Measurements from ENCODE around the gene UFD1.

GRCh38 chr22:19516378-19517170 is 37.6 kb upstream of the UFD1 start:
- TF ChIP-seq FOXA1 (IDR thresholded peaks at IDR 0.05), result no peak
- TF ChIP-seq TARDBP (IDR thresholded peaks at IDR 0.05), result no peak
- TF ChIP-seq SP1 (IDR thresholded peaks at IDR 0.05), result no peak
- TF ChIP-seq ARNT (IDR thresholded peaks at IDR 0.05), result no peak
- no peak for TF ChIP-seq ELF4 (IDR thresholded peaks at IDR 0.05)
- no peak for TF ChIP-seq BHLHE40 (IDR thresholded peaks at IDR 0.05; ENCODE audit: borderline replicate concordance)
- no peak for TF ChIP-seq HDGF (IDR thresholded peaks at IDR 0.05; ENCODE audit: borderline replicate concordance)

Measured in HEK293T (cell line).